SW 1271 (cell line): Measurements from ENCODE around the gene DHRS13.

Experiments used
- DNase-seq, 2 experiments: peaks; one replicate each; lab custom pipeline; 2025; lab: John Stamatoyannopoulos, UW

Gene DHRS13, protein sequence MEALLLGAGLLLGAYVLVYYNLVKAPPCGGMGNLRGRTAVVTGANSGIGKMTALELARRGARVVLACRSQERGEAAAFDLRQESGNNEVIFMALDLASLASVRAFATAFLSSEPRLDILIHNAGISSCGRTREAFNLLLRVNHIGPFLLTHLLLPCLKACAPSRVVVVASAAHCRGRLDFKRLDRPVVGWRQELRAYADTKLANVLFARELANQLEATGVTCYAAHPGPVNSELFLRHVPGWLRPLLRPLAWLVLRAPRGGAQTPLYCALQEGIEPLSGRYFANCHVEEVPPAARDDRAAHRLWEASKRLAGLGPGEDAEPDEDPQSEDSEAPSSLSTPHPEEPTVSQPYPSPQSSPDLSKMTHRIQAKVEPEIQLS

DNA sequence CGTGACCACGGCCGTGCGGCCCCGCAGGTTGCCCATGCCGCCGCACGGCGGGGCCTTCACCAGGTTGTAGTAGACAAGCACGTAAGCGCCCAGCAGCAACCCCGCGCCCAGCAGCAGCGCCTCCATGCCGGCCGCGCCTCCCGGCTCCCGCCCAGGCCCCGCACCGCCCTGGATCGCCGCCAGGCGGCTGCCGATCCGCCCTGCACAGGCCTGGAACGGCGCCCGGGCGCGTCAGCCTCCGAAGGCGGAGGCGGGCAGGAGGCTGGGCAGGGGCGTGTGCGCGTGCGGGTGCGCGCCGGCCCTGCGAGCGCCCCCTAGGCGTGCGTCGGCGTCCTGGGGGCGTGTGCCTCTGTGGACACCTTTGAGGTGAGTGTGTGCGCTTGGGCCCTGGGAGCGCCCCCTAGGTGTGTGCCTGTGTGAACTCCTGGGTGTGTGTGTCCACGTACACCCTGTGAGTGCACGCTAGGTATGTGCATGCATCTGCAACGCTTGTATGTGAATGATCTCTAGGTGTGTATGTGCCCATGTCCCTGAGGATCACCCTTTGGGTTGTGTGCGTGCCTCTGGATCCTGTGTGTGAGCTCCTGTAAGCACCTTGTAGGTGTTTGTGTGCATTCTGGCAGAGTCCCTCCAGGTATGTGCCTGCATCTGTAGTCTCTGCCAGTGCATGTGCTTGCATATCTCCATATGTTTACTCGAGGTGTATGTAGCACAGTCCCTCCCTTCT is at the start of gene DHRS13:
Gene DHRS13 (minus strand): TSS at position 261 of the 727 bp plus-strand sequence. CDS start 135 bp downstream, at position 126.
- DNase-seq, result peak; percentile 75 to 86

DNA sequence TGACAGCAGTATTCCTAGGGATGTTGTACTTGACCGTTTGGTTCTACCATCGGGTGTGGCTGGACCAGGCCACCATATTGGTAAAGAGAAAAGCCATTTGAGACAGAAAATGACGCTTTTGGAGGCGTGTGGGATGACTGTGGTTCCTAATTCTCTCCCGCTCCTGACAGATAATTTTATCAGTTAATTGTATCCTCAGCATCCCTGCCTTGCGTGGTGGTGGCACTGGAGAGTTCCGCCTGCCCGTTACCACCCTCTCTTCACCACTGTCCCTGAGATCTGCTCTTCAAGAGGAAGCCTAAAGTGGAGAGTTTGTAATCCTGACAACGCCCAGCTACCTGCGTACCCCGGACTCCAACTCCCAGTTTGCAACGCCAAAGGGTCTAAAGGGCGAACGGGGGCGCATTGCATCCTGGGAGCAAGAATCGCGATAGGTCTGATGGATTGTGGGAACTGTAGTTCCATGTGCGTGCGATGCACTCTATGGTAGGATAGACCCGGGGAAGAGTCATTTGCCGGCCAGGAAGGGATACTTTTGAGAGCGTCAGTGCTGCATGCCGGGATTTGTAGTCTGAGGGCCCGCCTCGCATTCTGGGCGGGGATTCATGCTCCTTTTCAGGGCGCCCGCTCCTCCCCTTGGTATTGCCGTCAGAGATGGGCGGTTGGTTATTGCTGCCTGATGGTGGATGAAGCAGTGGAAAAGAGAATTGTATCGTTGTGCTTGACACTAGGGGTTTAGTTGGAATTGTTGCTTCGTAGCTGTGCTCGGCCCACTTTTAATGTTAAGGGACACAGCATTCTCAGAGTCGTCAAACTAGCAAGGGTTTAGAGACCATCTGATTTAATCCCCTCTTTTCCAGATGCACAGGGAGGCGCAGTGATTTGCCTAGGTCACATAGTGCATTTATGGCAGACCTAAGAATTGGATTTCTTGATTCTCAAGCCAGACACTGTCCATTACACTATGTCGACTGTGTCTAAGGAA is 49.4 kb upstream of the DHRS13 start:
- peak; percentile 98 to 99 for DNase-seq

DNA sequence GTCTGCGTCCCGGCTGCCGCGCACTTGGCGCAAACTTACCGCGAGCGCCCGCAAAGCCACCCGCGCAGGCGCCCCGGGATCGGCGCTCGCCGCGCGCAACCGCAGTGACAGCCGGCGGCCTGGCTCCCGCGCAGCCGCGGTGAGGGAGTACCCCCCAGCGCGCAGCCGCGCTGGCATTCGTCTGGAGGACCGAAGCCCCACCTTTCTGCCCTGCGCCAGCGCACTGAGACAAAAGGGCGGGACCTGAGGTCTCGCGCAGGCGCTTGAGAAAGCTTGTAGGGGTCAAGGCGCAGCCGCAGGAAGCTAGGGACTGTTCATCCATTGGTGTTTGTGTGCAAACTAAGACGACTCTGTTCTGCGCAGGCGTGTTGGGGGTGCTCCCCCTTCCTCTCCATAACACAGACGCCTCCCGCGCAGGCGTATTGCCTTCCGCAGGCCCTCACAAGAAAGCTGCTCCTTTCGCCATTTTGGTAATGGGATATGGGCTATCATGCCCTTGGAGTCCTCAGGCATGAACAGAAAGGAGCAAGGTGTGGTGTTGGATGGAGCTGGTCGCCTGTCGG is 48.6 kb upstream of the DHRS13 start, which contains the start of gene PHF12:
Gene PHF12 (minus strand): TSS at position 91 of the 563 bp plus-strand sequence. CDS start 558 bp downstream, outside the sequence.
- DNase-seq, result peak; percentile 99 to 100

DNA sequence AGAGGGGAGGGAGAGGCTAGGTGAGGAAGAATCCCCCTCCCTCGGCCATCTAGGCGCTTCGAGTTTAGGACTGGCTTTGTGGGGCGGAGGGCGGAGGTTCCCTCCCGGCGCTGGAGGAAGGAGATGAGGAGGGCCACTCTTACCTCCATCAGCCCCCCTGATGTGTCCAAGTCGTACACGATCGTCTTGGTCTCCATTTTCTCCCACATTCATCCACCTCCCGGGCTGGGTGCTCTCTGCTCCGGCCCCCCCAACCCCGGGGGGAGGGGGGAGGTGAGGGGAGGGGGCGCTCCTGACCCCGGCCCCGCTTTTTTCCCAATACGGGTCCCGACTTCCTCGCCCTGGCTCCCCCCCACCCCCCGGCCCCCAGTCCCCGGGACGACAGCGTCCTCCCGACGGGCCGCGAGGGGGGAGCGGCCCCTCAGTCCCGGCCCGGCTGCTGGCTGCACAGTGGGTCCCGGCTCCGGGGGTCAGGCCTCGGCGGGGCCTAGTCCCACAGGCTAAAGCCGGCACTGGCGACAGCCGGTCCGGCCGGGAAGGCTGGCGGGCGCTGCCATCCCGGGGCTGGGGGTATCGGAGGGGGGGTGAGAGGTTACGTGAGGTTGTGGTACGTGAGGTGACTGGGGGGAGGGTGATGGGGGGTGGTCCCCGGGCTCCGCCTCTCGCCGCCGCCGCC is 48.0 kb upstream of the DHRS13 start:
- no peak for DNase-seq

DNA sequence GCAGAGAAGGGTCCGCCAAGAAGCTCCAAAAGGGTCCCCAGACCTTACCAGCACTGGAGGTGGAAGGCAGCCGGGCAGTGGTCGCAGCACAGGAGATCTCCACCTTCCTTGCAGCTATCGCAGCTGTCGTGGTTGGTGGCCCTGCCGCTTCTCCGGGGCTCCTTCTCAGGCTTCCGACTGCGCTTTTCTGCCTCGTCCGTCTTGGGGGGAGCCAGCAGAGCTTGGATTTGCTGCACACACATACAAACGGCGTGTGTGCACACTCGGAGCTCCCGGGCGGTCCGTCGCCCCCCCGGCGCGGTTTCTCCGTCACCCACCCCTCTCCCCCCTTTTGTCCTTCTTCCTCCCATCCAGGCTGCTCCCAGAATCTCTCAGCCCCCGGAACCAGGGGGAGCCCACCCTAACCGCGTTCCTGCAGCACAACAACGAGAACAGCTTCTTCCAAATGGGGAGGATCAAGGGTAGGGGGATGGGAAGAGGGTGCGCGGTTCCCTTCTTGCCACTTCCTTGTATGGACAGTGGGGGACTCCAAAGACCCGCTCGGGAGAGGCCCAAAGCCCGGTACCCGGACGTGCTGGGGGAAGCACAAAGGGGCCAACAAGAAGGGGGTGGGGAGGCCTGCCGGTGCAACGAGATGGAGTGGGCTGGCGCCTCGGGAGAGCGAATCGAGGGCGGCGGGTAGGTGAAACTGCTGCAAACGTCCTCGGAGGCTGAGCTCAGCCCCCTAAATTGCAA is 47.3 kb upstream of the DHRS13 start:
- DNase-seq, result peak; percentile 45 to 65

DNA sequence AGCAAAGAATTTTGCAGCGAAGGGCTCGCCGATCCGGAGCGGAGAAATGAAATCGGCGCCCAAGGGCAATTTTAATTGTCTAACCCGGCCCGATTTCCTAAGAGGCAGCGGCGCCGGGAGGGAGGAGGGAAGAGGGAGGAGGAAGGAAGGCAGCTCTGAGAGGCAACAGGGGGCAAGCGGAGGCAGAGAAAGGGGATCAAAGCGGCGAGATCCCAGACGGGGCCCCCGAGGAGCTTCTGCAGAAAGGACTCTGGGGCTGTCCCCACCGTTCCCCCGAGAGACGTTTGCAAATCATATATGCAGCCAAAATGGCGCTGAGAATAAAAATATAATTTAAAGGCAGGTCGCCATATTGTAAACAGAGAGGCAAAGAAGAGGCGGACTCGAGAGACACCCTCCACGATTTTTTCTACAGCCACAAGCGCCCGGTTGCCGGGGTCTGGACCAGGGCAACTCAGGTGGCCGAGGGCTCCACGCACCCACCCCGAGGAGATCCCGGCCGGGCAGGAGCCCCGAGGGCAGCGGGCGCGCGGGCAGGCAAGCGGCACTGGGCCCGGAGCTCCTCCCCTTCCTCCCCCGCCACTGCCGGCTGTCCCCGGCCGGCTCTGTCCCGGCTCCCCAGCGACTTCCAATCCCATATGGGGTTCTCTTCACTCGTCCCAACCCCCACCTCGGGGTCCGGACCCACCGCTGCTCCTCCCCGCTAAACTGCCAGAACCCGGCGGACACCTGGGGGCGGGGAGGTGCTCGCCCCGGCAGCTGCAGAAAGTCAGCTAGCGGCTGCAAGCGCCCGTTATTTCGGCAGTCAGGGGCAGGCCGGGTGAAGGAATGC is 46.5 kb upstream of the DHRS13 start:
- DNase-seq, result peak in 1 of 2 experiments; percentile 66

DNA sequence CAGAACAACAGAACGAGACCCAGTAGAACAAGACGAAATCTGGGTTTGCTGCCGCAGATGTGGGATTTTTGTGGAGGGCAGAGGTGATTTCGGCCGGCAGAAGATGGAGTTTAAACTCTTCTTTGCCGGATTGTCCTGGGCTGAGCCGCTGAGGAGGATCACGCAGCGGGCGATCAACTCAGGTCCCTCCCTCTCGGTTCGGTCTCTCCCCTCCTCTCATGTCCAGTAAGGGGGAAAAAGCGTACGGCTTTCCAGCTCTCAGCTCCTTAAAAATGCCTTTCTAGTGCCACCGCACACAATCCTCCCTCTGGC is 46.0 kb upstream of the DHRS13 start:
- DNase-seq, result peak in 1 of 2 experiments; percentile 47

DNA sequence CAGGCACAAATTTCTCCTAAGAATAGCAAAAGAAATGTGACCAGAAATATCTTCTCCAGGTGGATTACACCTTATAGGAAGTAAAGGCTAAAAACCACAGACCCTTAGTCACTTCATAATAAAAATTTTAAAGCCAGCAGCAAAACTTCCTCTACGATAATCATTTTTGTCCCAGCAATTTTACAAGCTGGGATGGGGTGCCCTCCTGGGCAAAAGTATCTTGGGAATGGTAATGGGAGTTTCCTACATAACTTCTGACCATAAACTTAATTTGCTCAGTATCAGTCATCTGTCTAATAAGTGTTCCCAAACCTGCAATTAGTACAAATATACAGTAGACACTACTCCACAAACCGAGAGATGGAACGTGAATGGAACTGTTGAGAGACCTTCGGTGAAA is 45.5 kb upstream of the DHRS13 start:
- DNase-seq, result no peak

DNA sequence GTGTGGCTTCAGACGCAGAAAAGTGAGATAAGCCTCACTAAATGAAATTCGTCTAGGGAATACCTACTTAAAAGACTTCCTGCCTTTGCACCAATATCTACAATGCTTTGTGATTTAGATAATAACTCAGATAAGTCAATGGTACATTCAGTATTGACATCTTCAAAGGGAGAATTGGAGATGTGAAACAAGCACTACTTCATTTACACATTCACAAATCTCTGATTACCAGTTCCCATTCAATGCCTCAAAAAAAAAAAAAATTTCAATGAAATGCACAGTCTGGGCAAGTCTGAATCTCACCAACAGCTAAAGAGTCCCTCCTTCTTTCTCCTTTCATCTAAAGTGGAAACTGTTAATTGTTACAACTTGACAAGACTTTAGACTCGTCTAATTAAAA is 44.8 kb upstream of the DHRS13 start:
- no peak for DNase-seq

DNA sequence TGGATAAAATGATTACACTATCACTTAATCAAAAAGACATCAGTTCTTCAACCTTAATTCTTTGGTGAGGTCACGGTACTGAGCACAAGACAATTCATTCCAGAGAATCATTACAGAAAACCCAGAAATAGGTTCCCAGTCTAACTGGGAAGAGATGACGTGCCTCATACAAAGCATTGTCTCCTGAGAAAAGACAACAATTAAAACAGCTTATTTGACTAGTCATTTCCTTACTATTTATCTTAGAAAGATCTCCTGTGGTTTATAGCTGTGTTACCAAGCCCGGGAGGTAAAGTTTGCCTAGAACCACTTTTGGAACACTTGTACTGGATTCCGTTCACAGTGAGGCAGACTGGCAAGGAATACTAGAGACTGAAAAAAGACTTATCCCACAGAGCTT is 43.4 kb upstream of the DHRS13 start:
- DNase-seq, result no peak

DNA sequence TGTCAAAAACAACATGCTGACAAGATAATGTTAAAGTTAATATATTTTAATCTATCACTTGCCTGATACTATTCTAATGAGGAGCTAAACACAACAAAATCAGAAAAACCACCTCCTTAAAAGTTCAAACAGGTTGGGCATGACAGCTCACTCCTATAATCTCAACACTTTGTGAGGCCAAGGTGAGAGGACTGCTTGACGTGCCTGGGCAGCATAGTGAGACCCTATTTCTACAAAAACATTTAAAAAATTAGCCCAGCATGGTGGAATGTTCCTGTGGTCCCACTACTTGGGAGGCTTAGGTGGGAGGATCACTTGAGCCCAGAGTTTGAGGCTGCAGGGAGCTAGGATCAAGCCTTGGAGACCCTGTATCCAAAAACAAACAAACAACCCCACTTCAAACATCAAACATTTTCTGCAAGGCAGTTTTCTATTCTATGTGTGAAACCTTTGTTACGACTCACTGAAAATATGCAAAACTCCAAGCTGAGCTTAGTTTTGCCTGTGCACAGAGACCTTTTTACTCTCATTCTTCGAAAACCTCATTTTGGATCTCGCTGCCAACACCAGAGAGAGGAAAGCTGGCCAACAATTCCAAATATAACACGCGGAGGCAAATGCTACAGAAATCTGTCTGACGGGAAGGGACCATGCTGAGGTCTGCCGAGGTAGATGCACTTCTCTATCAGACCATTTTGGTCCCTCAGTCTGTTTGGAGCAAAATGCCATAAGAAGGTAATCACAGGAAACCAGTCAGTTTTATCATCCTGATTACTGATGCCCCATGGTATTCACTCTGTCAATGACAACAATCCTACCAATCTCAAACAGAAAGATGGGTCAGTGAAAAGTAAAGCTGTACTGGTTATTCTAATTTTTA is 42.2 kb upstream of the DHRS13 start:
- no peak for DNase-seq

DNA sequence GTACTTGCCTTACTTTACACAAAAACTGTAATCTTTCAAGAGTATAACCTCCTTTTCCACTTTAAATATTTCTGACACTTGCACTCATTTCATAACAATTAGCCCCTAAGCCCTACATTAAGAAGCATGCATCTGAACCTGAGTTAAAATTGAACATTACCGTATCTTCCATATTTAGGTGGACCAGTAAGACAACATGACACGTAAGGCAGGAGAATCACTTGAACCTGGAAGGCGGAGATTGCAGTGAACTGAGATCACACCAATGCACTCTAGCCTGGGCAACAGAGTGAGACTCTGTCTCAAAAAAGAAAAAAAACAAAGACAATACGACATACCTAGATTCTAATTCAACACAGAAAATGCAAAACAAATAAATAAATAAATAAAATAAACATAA is 41.5 kb upstream of the DHRS13 start:
- no peak for DNase-seq

DNA sequence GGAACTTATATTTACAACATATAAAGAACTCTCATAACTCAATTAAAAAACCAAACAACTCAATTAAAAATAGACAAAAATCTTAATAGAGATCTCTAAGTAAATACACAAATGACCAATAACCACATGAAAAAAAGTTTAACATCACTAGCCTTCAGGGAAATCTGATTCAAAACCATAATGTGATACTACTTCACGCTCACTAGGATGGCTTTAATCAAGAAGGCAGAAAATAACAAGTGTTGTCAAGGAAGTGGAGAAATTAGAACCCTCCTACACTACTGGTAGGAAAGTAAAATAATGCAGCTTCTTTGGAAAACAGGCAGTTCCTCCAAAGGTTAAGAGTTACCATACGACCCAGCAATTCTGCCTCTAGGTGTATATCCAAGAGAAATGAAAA is 40.0 kb upstream of the DHRS13 start:
- DNase-seq, result no peak

DNA sequence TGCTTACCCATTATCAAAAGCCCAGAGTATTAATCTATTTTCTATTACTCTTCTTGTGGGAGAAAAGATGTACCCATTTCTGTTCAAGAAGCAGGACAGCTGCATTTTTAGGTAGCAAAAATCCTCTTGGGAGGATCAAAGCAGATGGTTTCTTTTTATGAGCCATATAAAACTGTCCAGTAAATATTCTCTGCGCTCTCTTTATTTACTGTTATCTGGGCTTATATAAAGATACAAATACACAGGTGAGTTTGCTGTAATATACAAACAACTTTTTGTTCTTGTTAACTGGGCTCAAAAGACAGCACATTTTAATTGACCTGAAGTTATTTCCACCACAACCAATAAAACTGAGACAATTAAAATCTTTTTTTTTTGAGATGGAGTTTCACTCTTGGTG is 38.4 kb upstream of the DHRS13 start:
- no peak for DNase-seq

DNA sequence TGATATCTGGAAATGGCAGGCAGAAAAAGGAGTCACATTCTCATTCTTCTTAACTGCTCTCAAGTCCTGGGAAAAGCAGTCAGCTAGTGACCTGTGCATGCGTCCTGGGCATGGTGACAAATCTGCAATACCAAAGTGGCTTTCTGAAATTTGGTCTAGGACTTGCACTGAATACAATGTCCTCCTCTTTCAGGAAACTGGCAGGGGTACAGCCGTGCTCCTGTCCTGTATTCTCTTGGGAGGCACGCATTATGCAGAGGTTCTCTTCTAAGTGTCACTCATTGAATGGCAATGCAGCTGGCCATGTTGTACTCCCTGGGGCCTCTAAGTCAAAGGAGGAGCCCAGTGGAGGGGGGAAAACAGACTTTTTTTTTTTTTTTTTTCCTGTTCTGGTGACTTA is 37.8 kb upstream of the DHRS13 start:
- no peak for DNase-seq

DNA sequence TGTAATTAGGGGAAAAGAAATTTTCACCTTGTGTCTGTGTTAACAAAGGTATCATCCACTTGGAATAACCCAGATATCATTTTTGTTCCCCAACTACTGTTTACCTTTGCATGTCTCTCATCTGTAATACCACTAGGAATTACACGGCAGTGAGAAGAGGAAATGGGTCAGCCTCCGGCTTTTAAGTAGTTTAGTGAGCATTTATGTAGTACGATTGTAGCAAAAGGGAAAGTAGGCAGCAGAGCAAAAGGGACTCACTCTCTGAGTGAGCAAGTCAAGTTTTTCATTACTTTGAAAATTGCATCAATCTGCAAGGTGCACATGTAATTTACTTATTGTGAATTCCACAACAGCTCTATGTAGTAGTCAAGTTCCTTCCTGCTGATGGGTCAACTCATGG is 37.3 kb upstream of the DHRS13 start:
- no peak for DNase-seq

DNA sequence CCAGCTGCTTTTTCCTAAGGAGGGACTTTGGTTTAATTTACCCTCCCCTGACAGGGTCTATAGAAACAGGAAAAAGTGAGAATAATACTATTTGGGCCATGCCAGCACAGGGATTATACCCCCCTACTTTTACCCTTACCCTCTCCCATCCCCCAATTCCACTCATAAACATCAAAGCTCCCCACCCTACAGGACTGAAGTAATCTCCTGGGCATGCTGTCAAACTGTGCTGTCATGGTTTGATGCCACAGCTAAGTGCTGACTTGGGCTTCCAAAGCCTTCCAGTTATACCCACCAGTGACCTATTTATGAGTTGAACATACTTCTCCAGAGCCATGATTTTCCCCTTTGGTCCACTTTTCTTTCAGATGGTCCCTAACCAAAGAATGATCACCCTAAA is 35.7 kb upstream of the DHRS13 start:
- no peak for DNase-seq

DNA sequence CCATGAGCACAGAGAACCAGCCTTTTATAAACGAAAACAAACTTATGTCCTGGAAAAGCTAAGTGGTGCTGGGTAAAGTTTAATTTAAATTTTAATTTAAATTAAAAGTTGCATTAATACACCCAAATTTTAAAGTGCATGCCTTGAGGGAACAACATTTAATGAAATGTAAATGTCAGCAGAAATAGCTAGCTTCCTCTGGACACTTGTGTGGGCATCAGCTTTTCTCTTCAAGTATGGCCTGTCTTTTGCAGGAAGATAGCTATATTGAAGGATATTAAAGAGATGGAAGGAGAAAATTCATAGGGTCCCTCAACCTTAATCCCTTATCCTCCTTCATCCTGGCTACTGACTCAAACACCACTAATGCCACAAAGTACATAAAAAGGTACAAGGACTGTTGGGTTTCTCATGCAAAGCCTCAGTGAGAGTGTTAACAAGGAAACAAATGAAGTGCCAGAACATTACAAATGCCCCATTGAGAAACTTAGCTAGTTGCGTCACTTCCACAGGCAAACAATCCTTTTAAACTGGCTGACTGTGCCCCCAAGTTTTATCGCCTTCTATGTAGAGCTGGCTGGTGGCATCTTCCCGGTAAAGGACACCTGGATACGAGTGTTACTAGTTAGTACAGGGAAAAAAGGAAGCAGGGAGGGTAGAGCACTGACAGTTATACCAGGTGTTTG is 34.3 kb upstream of the DHRS13 start:
- DNase-seq, result no peak
